ENCODE measurements around the gene PRDX5. TPM values are rescaled to one million over a fixed set of nuclear protein-coding genes. Genes with fewer than 3 reads are reported as not detected.
"Not testable (repeated sequence)": the region's sequence is repeated elsewhere in the genome, so short reads cannot be mapped to it uniquely, and the experiment has no call there.

Gene PRDX5
- total RNA-seq, 1 experiment from 2014 or later = 306 TPM

DNA sequence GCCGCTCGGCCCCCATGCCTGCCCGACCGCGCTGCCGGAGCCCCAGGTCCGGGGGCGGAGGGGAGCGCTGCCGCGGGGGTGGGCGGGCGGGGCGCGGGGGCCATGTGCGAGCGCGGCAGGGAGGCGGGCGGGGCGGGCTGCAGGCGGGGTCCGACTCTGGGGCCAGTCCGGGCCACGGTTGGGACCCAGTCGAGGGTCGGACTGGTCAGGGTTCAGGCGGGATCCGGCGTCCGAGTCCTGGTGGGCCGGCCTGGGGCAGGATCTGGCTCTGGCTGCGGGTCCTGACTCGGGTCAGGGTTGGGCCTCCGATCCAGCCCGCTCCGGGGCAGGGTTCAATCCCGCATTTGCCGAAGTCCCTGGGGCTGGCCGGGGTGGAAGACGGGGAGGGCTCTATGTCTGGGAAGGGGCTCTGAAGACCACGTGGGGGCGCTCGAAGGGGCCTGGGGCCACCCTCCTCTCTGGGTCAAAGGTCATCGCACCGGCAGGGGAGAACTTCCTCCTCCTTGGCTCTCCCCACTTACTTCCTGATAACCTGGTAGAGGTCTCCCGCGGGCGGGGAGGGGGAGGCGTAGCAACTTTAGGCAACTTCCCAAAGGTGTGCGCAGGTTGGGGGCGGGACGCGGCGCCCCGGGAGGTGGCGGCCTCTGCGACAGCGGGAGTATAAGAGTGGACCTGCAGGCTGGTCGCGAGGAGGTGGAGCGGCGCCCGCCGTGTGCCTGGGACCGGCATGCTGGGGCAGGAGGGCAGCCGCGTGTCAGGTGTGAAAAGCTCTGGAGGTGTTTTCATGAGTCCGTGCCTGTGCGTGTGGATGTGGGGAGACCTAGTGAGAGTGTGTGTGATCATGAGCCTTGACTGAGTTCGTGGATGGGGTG is 12.0 kb upstream of the PRDX5 start:
- no peaks in the 10 kb centered on the region for H3K9me3 Mint-ChIP-seq (ENCODE audit: unreplicated experiment)
- H3K27me3 Mint-ChIP-seq (ENCODE audit: insufficient read depth, unreplicated experiment) = no peaks in the 10 kb centered on the region
- H3K27ac Mint-ChIP-seq (ENCODE audit: unreplicated experiment) = peak overlapping the region; percentile 96
- Histone ChIP-seq H3K4me1 (peaks cover 30% of the 10 kb centered on the region), H3K36me3 (ENCODE audit: control insufficient read depth, insufficient read depth, low read length) (peaks cover 3% of the 10 kb centered on the region; the same call in 1 of the 2 replicates), H3K4me3 (ENCODE audit: low read depth, low read length) (peak overlapping the region; percentile 65), H3K27me3 (replicated peaks; ENCODE audit: control insufficient read depth, insufficient read depth, low read length) (no peaks in the 10 kb centered on the region), H3K9me3 (no peaks in the 10 kb centered on the region)
- TF ChIP-seq, protein P1, sequence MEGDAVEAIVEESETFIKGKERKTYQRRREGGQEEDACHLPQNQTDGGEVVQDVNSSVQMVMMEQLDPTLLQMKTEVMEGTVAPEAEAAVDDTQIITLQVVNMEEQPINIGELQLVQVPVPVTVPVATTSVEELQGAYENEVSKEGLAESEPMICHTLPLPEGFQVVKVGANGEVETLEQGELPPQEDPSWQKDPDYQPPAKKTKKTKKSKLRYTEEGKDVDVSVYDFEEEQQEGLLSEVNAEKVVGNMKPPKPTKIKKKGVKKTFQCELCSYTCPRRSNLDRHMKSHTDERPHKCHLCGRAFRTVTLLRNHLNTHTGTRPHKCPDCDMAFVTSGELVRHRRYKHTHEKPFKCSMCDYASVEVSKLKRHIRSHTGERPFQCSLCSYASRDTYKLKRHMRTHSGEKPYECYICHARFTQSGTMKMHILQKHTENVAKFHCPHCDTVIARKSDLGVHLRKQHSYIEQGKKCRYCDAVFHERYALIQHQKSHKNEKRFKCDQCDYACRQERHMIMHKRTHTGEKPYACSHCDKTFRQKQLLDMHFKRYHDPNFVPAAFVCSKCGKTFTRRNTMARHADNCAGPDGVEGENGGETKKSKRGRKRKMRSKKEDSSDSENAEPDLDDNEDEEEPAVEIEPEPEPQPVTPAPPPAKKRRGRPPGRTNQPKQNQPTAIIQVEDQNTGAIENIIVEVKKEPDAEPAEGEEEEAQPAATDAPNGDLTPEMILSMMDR (IDR thresholded peaks at IDR 0.05; ENCODE audit: insufficient read depth in 1 of 2, low read depth in 1 of 2, low read length in 1 of 2, severe bottlenecking in 1 of 2, unreplicated experiment in 1 of 2) = peak in 1 of 2 experiments; percentile 66
- DNase-seq = peak; percentile 97 to 98
- ChIA-PET POLR2A (interaction anchor here (0.6 to 3.5 kb wide), 8 partner anchors 11 to 1714 kb away, joined by 3 to 86 read pairs (median 5); partner anchors contain the start of genes PRDX5, SAC3D1, TRMT112 and TUT1), CTCF (interaction anchor here (0.6 to 5.8 kb wide), 7 partner anchors 12 to 54 kb away, joined by 3 to 61 read pairs (median 8); partner anchors contain the start of genes PLCB3, PRDX5 and TRMT112)
- intact Hi-C loops (cut with micrococcal nuclease; ENCODE audit: unreplicated experiment) = loop anchor here (1.0 to 2.0 kb wide), 4 partner anchors 11 to 65 kb away; partner anchors contain the start of genes BAD, FKBP2, GPR137 and TRMT112
- H3K4me1 Mint-ChIP-seq (ENCODE audit: low read depth, unreplicated experiment) = peaks cover 9% of the 10 kb centered on the region
- H3K36me3 Mint-ChIP-seq (ENCODE audit: insufficient read depth, unreplicated experiment) = peaks cover 49% of the 10 kb centered on the region
- H3K4me3 Mint-ChIP-seq (ENCODE audit: unreplicated experiment) = peak overlapping the region; percentile 97
- no TSS peak for BruUV-seq (replicated peaks)

DNA sequence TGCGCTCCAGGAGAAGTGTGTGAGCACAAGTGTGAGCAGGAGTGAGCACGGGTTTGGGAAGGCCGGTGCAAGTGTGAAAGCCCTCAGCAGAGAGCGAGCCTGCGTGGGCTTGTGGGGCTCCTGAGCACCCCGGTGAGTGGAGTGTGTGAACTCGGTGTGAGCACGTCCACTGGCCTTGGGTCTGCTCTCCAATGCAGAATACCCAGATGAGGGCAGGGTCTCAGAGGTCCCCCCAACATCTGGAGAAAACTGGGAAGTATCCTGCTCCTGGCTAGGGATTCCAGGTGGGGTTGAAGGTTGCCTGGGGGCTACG is 11.4 kb upstream of the PRDX5 start:
- Mint-ChIP-seq H3K4me1 (ENCODE audit: low read depth, unreplicated experiment) (peaks cover 9% of the 10 kb centered on the region), H3K36me3 (ENCODE audit: insufficient read depth, unreplicated experiment) (peaks cover 55% of the 10 kb centered on the region), H3K4me3 (ENCODE audit: unreplicated experiment) (peak overlapping the region; percentile 97), H3K9me3 (ENCODE audit: unreplicated experiment) (no peaks in the 10 kb centered on the region), H3K27ac (ENCODE audit: unreplicated experiment) (peak overlapping the region; percentile 96), H3K27me3 (ENCODE audit: insufficient read depth, unreplicated experiment) (no peaks in the 10 kb centered on the region)
- H3K9me3 ChIP-seq = no peaks in the 10 kb centered on the region
- no peak for DNase-seq
- CTCF ChIA-PET = interaction anchor here (0.8 to 2.2 kb wide), 2 partner anchors 11 to 49 kb away, joined by 3 to 7 read pairs; partner anchors contain the start of genes PRDX5 and TRMT112
- peaks cover 32% of the 10 kb centered on the region for H3K4me1 ChIP-seq
- peak overlapping the region; percentile 65 for H3K4me3 ChIP-seq (ENCODE audit: low read depth, low read length)
- H3K36me3 ChIP-seq (ENCODE audit: control insufficient read depth, insufficient read depth, low read length) = peaks cover 3% of the 10 kb centered on the region; the same call in 1 of the 2 replicates
- intact Hi-C loops (cut with micrococcal nuclease; ENCODE audit: unreplicated experiment) = no loop called here
- TF ChIP-seq, protein P1 (IDR thresholded peaks at IDR 0.05; ENCODE audit: insufficient read depth in 1 of 2, low read depth in 1 of 2, low read length in 1 of 2, severe bottlenecking in 1 of 2, unreplicated experiment in 1 of 2) = no peak
- POLR2A ChIA-PET = interaction anchor here (3.5 kb wide), 1 partner anchor 11 kb away, joined by 86 read pairs; the partner anchor contains the start of genes PRDX5 and TRMT112
- no peaks in the 10 kb centered on the region for H3K27me3 ChIP-seq (replicated peaks; ENCODE audit: control insufficient read depth, insufficient read depth, low read length)
- TSS peak; percentile 71 for BruUV-seq (replicated peaks)

DNA sequence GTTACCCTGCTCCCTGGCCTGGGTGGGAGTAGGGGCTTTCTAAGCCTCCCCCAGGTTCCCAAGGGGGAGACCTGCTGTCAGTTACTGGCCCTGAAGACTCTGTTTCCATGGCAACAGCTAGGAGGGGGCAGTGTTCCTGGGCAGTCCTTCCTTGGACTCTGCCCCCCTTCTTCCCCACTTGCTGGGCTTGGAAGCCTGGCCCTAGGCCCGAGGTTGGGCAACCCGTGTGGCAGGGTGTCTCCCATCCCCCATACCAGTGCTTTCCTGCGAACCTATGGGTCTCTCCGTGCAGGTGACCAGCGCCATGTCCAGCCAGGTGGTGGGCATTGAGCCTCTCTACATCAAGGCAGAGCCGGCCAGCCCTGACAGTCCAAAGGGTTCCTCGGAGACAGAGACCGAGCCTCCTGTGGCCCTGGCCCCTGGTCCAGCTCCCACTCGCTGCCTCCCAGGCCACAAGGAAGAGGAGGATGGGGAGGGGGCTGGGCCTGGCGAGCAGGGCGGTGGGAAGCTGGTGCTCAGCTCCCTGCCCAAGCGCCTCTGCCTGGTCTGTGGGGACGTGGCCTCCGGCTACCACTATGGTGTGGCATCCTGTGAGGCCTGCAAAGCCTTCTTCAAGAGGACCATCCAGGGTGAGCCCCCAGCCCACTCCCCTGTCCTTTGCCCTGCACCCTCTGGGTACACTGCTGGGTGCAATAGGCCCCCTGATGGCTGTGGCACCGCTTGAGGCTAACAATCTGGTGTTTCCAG is 10.9 kb upstream of the PRDX5 start:
- intact Hi-C loops (cut with micrococcal nuclease; ENCODE audit: unreplicated experiment) = no loop called here
- CTCF ChIA-PET = interaction anchor here (0.8 to 2.2 kb wide), 2 partner anchors 11 to 48 kb away, joined by 3 to 7 read pairs; partner anchors contain the start of genes PRDX5 and TRMT112

DNA sequence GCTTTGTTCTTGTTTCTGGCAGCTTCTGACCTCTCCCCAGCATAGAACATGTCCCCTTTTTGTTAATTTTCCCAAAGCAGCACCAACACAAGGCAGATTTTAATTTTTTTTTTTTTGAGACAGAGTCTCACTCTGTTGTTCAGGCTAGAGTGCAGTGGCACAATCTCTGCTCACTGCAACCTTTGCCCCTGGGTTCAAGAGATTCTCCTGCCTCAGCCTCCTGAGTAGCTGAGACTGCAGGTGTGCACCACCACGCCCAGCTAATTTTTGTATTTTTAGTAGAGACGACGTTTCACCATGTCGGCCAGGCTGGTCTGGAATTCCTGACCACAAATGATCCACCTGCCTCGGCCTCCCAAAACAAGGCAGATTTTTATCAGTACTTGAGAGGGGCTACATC is 10.1 kb upstream of the PRDX5 start:
- Mint-ChIP-seq H3K4me1 (ENCODE audit: low read depth, unreplicated experiment) (peaks cover 14% of the 10 kb centered on the region), H3K27ac (ENCODE audit: unreplicated experiment) (peak overlapping the region; percentile 77), H3K36me3 (ENCODE audit: insufficient read depth, unreplicated experiment) (peaks cover 63% of the 10 kb centered on the region), H3K4me3 (ENCODE audit: unreplicated experiment) (peak overlapping the region; percentile 97)
- H3K36me3 ChIP-seq (ENCODE audit: control insufficient read depth, insufficient read depth, low read length); H3K9me3 ChIP-seq; BruUV-seq (replicated peaks); H3K27me3 ChIP-seq (replicated peaks; ENCODE audit: control insufficient read depth, insufficient read depth, low read length); DNase-seq; H3K4me3 ChIP-seq (ENCODE audit: low read depth, low read length); H3K9me3 Mint-ChIP-seq (ENCODE audit: unreplicated experiment); H3K27me3 Mint-ChIP-seq (ENCODE audit: insufficient read depth, unreplicated experiment); intact Hi-C loops (cut with micrococcal nuclease; ENCODE audit: unreplicated experiment); POLR2A ChIA-PET: not testable (repeated sequence)
- CTCF ChIA-PET = interaction anchor here (2.2 kb wide), 1 partner anchor 10 kb away, joined by 7 read pairs; the partner anchor contains the start of genes PRDX5 and TRMT112
- H3K4me1 ChIP-seq = peaks cover 32% of the 10 kb centered on the region

More for the DNA sequence above, 10.9 kb upstream of the PRDX5 start:
- TF ChIP-seq, protein P1 (IDR thresholded peaks at IDR 0.05; ENCODE audit: insufficient read depth in 1 of 2, low read depth in 1 of 2, low read length in 1 of 2, severe bottlenecking in 1 of 2, unreplicated experiment in 1 of 2) = no peak
- no peaks in the 10 kb centered on the region for H3K27me3 Mint-ChIP-seq (ENCODE audit: insufficient read depth, unreplicated experiment)
- peak overlapping the region; percentile 97 for H3K4me3 Mint-ChIP-seq (ENCODE audit: unreplicated experiment)
- H3K27ac Mint-ChIP-seq (ENCODE audit: unreplicated experiment) = peak overlapping the region; percentile 96
- peaks cover 9% of the 10 kb centered on the region for H3K4me1 Mint-ChIP-seq (ENCODE audit: low read depth, unreplicated experiment)
- peaks cover 32% of the 10 kb centered on the region for H3K4me1 ChIP-seq
- H3K36me3 ChIP-seq (ENCODE audit: control insufficient read depth, insufficient read depth, low read length) = peaks cover 3% of the 10 kb centered on the region; the same call in 1 of the 2 replicates
- H3K4me3 ChIP-seq (ENCODE audit: low read depth, low read length) = peak overlapping the region; percentile 65
- DNase-seq = peak; percentile 63 to 67
- H3K27me3 ChIP-seq (replicated peaks; ENCODE audit: control insufficient read depth, insufficient read depth, low read length) = no peaks in the 10 kb centered on the region
- POLR2A ChIA-PET = interaction anchor here (3.5 kb wide), 1 partner anchor 10 kb away, joined by 86 read pairs; the partner anchor contains the start of genes PRDX5 and TRMT112
- no TSS peak for BruUV-seq (replicated peaks)
- no peaks in the 10 kb centered on the region for H3K9me3 ChIP-seq
- peaks cover 57% of the 10 kb centered on the region for H3K36me3 Mint-ChIP-seq (ENCODE audit: insufficient read depth, unreplicated experiment)
- H3K9me3 Mint-ChIP-seq (ENCODE audit: unreplicated experiment) = no peaks in the 10 kb centered on the region
